Left ventricle myocardium superior (tissue), 1 donor: Measurements from ENCODE around the gene MEIOC. TPM values are rescaled to one million over a fixed set of nuclear protein-coding genes. Genes with fewer than 3 reads are reported as not detected.
"Not testable (repeated sequence)": the region's sequence is repeated elsewhere in the genome, so short reads cannot be mapped to it uniquely, and the experiment has no call there.

Experiments
- ATAC-seq: fragments of 200-7000 bp; cut with Tn5 transposase; one replicate; pipeline ENCODE4 v1.9.1; 2020; ENCODE audit warnings: mild to moderate bottlenecking, moderate library complexity
- DNase-seq: peaks from one replicate; pipeline ENCODE4 v3.0.0-alpha.2; 2020
- intact Hi-C: fragments of 100-400 bp; cut with micrococcal nuclease; formaldehyde crosslinking; loops from one replicate; pipeline ENCODE4 v1.11.0; 2022
- total RNA-seq: library from RNA; stranded (reverse); fragmentation: NEBNext Ultra II Directional; extraction: Animal tissue kit (Norgen Biotek cat#: 25700); gene quantifications from one replicate; pipeline ENCODE4 v1.2.1, GENCODE V29; 2021
- donor health status: DM: no; HTN: yes; CAD: no; lungs with severe emphysema.

MEIOC gene
- total RNA-seq, 1 donor from 2014 or later, result not detected

DNA sequence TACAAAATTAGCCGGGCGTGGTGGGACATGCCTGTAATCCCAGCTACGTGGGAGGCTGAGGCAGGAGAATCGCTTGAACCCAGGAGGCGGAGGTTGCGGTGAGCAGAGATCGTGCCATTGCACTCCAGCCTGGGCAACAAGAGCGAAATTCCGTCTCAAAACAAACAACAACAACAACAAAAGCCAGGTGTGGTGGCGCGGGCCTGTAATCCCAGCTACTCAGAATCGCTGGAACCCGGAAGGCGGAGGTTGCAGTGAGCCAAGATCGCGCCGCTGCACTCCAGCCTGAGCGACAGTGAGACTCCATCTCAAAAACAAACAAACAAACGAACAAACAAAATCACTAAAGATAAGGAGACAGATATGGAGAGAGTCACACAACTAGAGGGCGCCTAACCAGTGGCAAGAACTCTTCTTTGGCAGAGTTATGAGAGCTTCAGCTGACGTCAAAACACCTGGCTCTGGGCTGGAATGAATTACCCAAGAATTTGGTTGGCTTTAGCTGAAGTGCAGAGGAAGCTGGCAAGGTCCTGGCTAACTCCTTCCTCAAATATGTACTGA lies 34.6 kb downstream of the MEIOC start:
- intact Hi-C loops, DNase-seq, ATAC-seq: not testable (repeated sequence)

DNA sequence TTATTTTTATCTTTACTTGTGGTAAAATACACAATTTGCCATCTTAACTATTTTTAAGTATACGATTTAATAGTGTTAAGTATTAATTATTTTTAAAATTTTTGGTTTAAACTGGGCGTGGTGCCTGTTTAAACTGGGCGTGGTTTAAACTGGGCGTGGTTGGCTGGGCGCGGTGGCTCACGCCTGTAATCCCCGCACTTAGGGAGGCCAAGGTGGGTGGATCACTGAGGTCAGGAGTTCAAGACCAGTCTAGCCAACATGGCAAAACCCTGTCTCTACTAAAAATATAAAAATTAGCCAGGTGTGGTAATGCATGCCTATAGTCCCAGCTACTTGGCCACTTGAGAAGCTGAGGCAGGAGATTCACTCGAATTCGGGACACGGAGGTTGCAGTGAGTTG lies 37.3 kb downstream of the MEIOC start:
- intact Hi-C loops, result no loop called here
- no peak for ATAC-seq
- no peak for DNase-seq

DNA sequence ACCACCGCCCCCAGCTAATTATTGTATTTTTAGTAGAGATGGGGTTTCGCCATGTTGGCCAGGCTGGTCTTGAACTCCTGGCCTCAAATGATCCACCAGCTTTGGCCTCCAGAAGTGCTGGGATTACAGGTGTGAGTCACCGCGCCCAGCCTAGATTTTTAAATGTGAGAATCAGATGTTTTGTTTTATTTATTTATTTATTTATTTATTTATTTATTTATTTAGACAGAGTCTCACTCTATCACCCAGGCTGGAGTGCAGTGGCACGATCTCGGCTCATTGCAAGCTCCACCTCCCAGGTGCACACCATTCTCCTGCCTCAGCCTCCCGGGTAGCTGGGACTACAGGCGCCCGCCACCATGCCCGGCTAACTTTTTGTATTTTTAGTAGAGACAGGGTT lies 44.0 kb downstream of the MEIOC start:
- intact Hi-C loops, DNase-seq: not testable (repeated sequence)

DNA sequence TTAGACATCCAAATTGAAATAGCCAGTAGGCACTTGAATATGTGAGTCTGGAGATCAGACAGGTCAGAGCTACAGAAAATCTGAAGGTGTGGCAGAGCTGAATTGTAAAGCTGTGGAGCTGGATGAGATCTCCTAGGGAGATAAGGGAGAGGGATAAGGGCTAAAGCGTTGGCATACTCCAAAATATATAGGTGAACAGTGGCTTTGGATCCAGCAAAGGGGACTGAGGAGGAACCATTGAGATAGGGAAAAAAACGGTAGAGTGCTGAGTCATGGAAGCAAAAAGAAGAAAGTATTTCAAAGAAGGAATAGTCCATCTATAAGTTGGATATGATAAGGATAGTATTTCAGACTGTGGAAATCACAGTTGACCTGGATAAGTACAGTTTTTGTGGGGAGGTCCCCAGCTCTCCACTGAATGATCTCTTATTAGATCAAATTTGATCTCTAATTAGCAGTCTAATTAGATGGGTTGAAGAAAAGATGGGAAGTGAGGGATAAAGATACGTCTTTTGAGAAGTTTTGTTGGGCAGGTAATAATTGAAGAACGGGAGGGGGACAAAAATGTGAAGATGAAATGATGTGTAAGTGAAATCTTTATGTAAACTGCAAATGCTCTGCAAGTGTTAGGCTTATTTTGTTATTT lies 51.6 kb downstream of the MEIOC start:
- DNase-seq (no peak), ATAC-seq (no peak)
- intact Hi-C loops, result no loop called here

More for the DNA sequence above, 44.0 kb downstream of the MEIOC start:
- ATAC-seq, result not testable (repeated sequence)

DNA sequence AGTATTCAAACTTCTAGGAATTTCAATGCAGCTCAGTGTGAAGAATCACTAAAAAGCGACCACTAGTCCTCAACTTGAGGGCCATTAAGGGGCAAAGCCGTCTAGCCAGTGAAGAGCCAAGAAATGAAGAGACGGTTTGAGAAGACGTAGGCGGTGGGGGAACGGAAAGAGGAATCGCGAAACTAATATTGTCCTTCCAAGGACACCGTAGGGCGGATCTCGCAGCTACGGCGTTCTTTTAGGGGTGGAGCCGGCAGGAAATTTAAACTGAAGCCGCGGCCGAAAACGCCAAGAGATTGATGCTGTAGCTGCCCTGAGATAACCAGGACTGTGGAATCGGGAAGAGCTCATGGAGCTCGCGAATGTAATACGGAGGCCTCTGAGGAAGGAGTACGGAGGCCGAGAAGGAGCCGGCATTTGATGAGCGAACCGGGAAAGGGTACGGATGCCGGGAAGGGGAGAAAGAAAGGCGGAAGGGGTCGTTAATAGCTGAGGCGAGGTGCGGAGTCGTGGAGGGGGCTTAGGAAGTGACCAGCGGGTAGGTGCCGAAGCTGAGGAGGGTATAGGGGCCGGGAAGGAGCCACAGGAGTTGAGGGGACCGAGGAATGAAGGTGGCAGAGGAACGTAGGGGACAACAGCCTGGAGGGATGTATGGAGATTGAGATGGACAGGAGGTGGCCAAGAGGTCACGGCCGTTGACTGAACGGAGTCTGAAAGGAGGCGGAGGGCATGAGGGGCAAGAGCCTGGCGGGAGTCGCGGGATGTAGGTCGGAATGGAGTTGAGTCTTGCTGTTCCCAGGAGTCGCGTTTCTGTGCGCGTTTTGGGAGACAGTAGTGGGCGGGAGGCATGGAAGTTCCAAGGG lies 52.4 kb downstream of the MEIOC start, which contains the start of gene DBF4B:
Gene DBF4B, plus strand, starts transcription at position 265 of the 863 bp plus-strand sequence. Its CDS starts 156 bp downstream, at position 421.
- peak; percentile 88 for ATAC-seq
- DNase-seq, result peak; percentile 72
- intact Hi-C loops, result no loop called here

DNA sequence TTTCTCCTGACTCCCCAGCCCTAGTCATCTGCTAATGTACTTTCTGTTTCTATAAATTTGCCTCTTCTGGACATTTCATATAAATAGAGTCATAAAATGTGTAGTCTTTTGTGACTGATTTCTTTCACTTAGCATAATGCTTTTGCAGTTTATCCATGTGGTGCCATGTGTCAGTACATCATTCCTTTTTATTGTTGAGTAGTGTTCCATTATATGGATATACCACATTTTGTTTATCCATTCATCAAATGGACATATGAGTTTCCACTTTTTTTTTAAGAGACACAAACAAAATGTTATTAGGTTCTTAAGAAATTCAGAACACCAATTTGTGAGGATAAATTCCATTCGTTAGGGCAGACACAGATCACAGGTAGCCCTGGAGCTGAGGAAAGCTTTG lies 63.2 kb downstream of the MEIOC start:
- DNase-seq (no peak), ATAC-seq (no peak)
- intact Hi-C loops, result no loop called here

DNA sequence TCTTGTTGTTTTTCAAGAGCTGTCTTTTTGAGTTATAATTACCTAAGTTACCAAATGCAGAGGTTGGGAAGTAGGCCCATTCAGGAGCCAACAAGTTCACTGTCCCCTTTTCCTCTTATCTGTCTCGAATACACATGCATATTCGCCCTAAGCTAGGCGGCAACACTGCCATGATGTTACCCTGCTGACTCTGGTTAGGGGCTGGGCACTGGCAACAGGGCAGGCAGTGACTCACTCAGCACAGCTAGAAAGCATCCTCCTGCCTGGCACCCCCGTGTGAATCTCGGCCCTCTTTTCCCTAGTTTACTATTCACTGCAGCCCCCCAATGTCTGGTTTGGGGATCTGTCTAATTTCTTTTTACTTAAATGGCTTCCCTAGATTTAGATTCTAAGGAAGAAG lies 66.0 kb downstream of the MEIOC start:
- no peak for ATAC-seq
- intact Hi-C loops, result no loop called here
- no peak for DNase-seq

Other genes with a start within 250 kb of the MEIOC start
- 19.8 TPM for gene GPATCH8, start 153.1 kb upstream of the MEIOC start, total RNA-seq
- 3.1 TPM for gene FZD2, start 99.0 kb upstream of the MEIOC start, total RNA-seq
- gene CCDC43, start 33.3 kb downstream of the MEIOC start, total RNA-seq, result 31.0 TPM
- 4.9 TPM for gene DBF4B, start 52.2 kb downstream of the MEIOC start, total RNA-seq
- 27.2 TPM for gene ADAM11, start 102.5 kb downstream of the MEIOC start, total RNA-seq
- gene GJC1, start 173.8 kb downstream of the MEIOC start, total RNA-seq, result 18.6 TPM
- 22.2 TPM for gene HIGD1B, start 191.4 kb downstream of the MEIOC start, total RNA-seq
- 54.4 TPM for gene EFTUD2, start 243.0 kb downstream of the MEIOC start, total RNA-seq